HTERT RPE-1 (cell line): Measurements from ENCODE around the gene SERPINA12.

ENCODE experiments used
- in situ Hi-C: fragments of 300-500 bp; cut with MboI; formaldehyde crosslinking; loops from 4 replicates; pipeline ENCODE4 v1.14.3; 2020; ENCODE audit warnings: low sequenced_read_pairs

Gene SERPINA12, protein sequence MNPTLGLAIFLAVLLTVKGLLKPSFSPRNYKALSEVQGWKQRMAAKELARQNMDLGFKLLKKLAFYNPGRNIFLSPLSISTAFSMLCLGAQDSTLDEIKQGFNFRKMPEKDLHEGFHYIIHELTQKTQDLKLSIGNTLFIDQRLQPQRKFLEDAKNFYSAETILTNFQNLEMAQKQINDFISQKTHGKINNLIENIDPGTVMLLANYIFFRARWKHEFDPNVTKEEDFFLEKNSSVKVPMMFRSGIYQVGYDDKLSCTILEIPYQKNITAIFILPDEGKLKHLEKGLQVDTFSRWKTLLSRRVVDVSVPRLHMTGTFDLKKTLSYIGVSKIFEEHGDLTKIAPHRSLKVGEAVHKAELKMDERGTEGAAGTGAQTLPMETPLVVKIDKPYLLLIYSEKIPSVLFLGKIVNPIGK

DNA sequence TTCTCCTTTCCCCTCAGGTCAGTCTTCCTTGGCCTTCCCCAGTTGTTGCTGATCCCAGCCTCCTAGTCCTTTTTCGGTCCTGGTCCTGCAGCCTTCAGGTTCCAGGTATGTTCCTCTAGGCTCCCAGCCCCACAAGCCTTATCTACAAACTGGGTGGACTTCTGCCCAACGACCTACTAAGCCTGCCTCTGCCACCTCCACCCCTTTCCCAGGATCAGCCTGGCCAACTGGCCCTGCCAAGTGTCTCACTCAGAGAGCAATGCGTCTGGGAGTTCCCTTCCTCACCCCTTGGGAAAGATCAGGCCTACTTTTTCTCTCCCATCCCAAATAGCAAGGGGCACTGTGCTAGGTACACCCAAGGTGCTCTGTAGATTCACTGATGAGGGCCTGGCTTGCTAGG lies at the start of gene SERPINA12:
SERPINA12 (minus strand) TSS at position 114 of the 400 bp plus-strand sequence. CDS start 11,072 bp downstream, outside the sequence.
- in situ Hi-C loops, result no loop called here

DNA sequence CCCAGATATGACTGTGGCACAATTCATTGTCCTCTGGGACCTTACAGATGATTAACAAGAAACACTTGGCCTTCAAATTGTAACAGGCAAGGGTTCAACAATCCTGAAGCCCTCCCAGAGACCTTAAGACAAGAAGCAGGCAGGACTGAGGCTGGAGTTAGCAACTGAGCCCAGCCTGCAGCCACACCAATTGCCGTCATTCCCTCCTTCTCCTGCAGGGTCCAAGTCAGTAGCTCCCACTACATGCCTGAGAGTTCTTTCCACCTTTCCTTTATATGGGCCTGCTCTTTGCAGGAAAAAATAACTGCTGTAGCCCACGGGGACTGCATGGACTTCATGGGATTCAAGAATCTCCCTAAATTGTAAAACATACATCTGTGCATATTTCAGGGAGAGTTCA lies 49.6 kb upstream of the SERPINA12 start:
- in situ Hi-C loops, result no loop called here

DNA sequence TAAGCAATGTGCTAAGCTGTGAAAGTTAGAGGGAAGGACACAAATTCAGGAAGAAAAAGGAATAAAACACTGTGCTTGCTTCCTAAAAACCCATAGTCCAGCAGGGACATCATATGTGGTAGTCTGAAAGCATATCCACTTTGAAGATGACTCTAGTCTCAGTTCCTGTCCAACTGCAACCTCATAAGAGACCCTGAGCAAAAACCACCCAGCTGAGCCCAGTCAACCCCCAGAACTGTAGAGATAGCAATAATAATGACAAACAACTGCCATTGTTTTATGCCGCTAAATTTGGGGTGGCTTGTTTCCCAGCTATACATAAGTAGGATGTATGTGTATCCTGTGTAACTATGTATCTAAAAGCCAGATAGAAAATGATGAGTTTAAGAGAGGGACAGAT lies 48.1 kb upstream of the SERPINA12 start:
- in situ Hi-C loops, result no loop called here

DNA sequence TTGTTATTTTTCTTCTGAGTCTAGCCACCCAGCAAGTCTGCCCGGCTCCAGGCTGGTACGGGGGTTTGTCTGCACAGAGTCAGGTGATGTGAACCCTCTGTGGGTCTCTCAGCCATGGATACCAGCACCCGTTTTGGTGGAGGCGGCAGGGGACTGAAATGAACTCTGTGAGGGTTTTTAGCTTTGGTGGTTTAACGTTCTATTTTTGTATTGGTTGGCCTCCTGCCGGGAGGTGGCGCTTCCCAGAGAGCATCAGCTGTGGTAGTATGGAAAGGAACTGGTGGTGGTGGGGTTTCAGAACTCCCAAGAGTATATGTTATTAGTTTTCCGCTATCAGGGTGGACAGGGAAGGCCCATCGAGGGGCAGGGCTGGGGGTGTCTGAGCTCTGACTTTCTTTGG lies 46.7 kb upstream of the SERPINA12 start:
- in situ Hi-C loops, result no loop called here

DNA sequence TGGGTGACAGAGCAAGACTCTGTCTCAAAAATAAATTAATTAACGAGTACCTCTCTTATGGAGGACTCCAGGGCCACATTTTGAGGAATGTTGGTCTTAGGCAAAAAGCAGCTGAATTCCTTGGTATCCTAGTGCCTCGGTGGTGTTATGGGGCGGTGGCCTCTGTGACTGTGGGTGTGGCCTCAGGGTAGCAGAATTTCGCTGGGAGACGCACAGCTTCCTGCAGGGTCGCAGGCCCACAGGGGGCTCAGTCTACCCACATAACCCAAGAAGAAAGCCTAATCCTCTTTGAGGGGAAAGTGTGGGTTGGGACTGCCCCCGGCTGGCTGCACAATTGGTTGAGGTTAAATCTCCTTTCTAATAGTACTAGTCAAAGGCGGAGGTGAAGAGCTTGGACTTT lies 40.8 kb upstream of the SERPINA12 start:
- in situ Hi-C loops, result no loop called here

DNA sequence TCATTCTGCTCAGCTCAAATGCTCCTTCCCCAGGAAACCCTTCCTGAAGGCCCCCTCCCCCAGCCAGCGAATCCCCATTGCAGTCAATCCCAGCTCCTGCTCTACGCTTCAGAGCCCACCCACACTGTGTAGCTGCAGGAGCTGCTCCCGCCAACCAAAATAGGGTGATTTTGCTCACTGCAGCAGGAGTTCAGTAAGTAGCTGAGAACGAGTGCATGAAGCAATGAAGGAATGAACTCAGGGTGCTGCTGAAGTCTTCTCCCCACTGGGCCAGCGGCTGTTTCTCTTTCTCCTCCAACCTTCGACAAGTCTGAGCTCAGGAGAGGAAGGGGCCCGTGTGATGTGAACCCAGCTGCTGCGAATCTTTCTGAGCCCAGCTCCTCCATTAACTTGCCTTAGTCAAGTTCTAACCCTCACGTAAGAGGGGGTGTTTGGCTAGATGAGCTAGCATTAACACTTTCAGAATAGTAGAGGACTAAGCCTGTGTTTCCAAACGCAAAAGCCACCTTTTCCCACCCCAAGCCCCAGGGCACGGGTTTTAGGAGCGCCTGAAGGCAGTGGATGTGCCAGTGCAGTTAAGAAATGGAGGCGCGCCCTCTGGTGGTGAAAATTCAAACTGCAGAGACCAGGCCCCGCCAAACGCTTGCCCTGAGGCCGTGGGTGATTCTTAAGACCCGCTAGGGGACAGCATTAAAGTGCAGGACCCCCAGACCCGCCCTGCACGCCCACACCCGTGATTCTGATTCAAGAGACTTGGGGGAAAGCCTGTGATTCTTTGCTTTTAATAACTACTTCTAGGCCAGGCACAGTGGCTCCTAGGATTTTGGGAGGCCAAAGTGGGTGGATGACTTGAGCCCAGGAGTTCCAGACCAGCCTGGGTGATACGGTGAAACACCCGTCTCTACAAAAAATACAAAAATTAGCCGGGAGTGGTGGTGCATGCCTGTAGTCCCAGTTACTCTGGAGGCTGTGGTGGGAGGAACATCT lies 40.0 kb upstream of the SERPINA12 start:
- in situ Hi-C loops, result no loop called here

DNA sequence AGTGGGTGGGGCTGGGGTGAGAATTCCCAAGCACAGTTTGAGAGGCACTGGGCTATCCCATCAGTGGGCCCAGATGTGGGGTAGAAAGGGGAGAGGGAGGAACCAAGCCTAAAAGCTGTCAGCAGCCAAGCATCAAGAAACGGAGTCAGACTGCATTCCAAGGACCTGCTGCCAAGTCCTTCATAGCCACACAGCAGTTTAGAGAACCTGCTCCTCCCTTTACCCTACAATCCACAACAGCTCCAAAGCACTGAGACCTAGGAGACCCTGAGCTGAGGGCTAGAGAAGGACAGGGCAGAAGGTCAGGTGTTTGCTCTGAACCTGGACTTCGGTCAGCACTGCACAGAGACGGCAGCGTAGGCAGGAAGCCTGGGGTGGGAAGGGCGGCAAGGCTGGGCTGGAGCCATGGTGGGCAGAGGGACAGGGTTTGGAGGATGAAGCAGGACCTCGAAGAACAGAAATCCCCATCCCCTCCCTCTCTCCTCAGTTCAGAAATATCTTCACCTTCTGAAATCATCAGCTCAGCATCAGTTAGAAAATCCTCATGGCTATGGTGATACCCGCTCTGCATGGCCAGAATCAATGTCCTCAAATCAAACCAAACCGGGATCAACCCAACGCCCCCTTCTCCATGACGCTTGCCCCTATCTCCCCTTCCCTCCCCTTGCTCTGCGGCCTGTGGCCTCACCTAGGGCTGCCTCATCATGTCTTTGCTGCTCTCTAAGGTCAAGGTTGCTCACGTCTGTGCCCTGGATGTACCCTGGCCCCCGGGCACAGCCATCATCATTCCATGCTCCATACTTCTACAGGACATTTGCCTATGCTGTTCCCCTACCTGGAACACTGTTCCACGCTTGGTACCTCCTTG lies 39.1 kb upstream of the SERPINA12 start:
- in situ Hi-C loops, result no loop called here

DNA sequence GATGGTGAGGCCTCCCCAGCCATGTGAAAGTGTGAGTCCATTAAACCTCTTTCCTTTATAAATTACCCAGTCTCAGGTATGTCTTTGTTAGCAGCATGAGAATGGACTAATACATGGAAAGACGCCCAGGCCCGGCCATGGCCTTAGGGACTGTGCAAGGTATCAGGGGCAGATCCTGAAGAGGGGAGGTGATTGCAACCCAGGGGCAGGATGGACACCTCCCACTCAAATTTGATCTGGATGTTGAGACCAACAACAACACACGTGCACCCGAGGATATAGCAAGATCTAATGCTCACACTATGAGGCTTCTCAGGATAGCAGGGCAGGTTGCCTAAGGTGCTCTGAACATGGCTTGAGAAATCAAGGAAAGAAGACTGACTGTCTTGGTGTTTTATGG lies 38.5 kb upstream of the SERPINA12 start:
- in situ Hi-C loops, result no loop called here

DNA sequence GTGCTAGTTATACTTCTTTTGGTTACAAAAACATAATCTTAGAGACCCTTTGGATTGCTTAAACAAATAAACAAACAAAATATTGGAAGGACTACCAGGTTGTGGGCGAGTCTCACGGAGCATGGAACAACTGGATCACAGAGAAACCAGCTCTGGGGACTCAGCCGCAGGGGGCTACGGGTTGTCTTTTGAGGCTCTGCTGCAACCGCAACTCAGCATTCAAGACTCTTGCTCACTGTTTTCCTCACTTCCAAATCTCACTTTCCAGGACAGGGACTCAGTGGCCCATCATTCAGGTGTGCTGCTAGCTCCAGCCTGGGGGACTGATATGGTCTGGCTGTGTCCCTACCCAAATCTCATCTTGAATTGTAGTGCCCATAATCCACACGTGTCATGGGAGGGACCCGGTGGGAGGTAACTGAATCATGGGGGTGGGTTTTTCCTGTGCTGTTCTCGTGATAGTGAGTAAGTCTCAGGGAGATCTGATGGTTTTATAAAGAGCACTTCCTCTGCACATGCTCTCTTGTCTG lies 37.9 kb upstream of the SERPINA12 start:
- in situ Hi-C loops, result no loop called here

DNA sequence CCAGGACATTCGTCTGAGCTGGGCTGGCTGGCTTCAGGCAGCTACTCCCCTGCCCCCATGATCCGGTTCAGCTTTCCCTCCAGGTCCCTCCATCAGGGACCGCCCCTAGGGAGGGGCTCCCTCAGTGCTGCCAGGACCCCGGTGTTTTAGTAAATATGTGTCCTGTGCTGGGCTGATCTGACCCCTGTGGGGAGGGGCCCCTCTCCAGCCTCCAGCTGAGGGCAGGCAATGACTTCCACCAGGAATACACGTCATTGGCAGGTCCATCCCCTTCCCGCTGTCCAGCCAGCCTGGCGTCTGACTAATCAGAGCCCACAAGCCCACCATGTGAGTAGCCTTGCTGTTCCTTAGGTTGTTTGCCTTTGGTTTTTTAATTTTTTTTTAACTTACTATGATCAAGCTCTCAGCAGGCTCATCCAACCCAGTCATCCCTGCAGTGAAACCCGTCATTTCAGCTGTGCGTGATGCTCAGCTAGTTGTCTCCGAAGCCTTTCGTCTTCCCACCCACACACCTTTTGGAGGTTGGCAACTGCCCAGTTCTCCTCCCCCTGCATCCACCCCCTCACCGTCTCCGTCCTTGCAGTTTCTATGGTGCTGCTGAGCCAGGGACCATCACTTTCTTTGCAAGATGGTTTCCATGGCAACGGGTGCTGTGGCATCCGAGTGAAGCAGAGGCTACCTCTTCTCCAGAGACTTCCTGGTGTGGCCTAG lies 36.0 kb upstream of the SERPINA12 start:
- in situ Hi-C loops, result no loop called here

DNA sequence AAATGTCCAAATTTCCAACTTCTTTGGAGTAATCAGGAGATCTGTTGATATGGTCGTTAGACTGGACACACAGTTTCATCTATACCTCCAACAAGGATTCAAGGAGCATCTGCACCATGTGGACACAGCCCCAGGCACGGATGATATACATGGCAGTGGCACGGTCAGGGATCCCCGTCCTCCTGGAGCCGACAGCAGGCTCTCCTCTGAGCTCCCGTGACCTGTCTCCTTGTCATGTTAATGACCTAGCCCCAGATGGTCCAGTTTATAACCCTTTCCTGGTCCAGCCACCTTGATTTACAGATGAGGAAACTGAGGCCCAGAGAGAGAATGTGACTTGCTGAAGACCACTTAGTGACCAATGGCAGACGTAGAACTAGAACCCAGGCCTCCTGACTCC lies 35.5 kb upstream of the SERPINA12 start:
- in situ Hi-C loops, result no loop called here

DNA sequence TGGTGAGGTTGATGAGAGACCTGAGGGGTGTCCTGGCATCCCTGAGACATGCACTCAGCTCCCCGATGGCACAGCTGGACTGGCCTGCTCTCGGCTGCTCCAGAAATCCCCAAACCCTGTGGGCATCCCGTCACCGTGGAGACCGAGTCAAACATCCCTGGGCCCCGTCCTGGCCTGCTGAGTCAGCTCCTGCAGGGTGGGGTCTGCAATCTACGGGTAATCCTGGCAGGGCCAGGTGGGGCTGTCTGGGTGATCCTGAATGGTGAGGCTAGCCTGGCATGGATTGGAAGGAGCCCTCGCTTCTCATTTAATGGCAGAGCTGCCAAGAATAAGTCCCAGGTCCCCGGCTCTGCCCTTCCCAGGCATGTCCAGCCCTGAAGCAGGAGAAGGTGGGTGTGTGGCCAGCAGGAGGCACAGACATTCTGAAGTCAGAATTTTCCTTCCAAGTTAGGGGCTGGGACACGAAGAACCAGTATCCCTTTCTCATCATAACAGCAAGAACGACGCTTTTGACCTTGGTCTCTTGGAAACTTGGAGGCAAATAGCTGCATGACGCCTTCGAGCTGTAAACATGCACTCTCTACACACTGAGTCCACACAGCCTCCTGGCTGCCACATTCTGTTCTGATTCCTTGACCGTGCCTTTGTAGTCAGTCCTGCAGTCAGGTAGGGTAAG lies 34.3 kb upstream of the SERPINA12 start:
- in situ Hi-C loops, result no loop called here

DNA sequence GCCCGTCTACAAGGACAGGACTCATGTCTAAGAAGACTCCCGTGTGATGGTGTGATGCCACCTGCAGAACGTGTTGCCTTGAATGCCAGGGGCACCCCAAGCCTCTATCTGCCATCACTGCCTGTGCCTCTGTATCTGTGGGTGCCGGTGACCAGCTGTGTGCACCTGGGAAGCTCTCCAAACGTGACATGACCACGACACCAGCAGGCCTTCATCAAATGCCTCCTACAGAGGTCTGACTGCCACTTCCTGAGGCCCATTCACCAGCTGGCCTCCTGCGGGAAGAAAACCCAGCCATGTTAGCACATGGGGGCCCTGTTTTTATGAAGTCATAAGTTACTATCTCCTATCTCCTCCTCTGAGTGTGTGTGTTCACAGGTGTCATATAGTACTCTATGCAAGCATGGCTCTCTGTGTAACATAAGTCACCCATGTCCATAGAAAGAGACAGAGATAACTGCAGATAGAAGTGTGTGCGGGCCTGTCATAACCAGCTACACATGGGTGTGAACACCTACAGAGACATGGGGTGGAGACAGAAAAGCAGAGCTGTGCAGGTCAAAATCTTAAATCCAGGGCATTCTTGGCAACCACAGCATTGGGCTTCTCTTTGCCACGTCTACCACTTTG lies 33.7 kb upstream of the SERPINA12 start:
- in situ Hi-C loops, result no loop called here

DNA sequence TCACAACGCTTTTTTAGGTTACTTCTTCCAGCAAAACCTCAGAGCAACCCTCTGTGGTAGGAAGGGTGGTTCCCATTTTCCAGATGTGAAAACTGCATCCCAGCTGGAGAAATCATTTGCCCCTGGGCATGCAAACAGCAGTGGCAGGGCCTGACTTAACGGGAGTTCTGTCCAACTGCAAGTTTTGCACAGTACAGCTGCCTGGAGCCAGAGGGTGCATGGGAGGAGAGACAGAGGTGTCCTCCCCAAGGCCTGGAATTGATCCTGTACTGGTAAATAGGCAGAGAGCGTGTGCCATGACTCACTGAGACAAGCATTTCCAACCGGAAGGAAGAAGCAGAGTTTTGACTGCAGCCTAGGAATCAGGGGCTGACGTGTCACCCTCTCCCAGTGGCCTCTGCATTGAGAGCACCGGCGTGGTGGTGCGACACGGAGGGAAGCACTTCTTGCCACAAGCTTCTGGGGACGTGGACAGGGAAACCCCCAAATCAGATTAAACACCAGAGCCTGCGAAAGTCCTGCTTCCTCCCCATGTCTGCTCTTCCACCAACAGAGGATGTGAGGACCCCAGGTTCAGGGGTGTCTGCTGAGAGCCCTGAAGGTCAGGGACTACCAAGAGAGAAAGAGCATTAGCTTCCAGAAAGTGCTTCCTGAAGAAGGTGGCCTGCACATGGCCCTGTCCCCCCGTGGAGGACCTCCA lies 33.0 kb upstream of the SERPINA12 start:
- in situ Hi-C loops, result no loop called here

DNA sequence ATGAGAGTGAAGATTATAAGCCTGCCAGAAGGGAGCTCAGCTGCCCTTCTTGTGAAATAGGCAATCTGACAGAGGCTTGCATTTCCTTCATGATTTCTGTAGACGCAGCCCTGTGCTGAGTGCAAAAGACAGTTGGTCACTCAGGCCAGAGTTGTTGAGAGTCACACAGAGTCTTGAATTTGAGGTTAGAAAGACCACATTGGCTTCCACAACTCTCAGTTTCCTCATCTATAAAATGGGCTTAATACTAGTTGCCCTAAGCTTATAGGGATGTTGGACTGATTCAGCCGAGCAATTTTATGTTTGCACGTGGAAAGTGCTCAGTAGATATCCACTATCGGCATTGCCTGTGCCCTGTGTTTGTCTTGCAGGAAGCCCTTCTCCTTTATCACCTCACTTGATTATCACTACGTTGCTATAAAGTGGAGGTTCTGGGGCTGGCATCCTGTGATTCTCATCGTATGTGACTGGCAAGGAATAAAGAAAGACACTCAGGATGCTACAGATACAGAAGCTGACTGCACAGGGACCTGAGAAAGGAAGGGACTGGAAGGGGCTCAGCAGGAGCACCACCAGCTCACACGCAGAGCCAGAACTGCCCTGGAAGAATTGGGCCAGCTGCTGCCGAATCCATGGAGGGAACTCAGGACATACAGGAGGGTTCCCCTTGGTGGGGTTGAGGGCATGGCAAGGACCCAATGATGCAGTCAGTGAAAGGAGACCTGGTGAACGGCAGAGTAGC lies 32.1 kb upstream of the SERPINA12 start:
- in situ Hi-C loops, result no loop called here

DNA sequence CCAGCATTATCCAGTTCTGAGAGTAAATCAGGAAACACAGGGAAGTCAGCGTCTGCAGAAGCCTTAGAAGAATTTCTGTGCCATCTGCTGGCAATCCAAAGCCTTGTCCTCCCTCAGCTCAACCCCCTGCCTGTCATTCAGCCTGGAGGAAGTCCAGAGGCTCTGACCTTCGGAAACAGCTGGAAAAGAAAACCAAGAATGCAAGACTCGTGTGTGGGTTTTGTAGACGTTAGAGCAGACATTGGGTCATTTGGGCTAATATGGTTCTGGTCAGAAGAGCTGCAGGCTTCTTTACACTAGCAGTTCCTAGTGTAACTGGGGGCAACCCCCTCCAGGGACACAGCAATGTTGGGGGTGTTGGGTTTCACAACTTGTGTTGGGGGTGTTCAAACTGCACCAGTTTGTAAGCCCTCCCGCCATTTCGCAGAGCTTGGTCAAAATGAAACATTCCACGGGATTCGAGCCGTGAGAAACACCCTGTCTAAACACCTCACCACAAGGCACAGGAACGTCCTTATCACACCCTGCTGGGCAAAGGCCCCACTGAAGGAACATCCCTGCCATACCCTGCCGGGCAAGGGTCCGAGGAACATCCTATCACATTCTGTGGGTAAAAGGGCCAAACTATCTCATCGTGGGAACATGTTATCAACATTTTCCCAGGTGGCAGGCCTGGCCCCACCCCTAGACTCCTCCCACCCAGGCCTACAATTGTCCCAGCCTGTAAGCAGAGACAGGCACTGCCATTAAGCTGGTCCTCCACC lies 30.9 kb upstream of the SERPINA12 start:
- in situ Hi-C loops, result no loop called here

DNA sequence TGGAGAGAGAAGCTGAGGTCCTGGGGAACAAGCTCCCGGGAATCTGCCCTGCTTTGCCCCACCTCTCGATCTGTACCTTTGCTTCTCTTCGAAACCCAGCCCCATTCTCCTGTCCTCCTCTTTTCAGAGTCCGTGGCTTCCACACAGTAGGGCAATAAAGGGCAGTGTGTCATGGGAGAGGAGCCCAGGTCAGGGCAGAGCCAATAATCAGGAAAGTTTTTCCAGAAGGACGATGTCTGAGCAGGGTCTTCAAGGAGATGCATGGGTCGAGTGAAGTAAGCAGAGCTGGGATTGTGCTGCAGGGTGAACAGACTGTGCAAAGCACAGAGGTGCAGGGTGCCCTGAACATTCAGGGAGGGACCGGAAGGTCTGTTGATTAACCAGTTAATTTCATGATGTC lies 29.9 kb upstream of the SERPINA12 start:
- in situ Hi-C loops, result no loop called here
